SHP77 treated with DMSO at 0.1 percent for 48 hours (cell line): ENCODE results near the gene RAB3IL1.

Experiments
- DNase-seq: peaks from one replicate; lab custom pipeline; 2025; lab: John Stamatoyannopoulos, UW

The RAB3IL1 gene

DNA sequence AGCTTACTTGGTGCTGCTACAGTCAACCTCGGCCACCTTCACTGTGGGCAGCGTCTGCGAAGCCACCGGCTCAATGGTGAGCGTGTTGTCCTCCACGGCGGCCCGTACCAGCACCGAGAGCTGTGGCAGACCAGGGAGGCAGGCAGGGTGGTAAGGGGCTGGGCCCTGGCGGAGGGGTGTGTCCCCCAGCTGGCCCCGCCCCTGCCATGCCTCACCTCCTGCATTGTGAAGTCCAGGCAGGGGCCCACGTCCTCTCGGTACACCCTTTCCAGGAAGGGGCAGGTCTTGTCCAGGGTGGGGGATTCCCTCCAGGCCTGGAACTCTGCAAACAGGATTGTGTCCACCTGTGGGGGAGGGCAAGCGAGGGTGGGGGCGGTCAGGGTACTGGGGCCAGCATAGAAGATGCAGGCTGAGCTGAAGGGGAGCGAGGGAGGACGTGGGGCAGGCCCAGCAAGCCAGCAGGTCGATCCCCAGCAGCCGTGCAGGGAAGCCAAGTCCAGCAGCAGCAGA, 12.8 kb downstream of the RAB3IL1 start:
- DNase-seq: no peak

DNA sequence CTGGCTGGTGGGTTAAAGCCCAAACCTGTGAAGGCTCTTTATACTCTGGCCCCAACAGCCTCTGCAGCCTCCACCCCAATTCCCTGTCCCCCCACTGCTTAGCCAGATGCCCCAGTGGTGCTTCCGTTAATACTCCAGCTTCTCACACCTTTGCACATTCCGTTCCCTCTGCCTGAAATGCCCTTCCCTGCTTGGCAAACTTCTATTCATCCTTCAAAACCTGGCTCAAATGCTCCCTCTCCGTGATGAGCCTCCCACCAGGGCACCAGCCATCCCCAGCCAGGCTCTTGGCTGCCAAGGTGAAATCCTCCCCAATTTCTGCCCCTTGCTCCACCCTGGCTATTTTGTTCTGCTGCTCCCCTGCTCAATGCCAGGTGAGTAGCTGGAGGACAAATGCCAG, 13.5 kb downstream of the RAB3IL1 start:
- DNase-seq: no peak

- DNase-seq: no peak
Measured at GRCh38 chr11:61902313-61902712, 15.1 kb downstream of the RAB3IL1 start.

DNA sequence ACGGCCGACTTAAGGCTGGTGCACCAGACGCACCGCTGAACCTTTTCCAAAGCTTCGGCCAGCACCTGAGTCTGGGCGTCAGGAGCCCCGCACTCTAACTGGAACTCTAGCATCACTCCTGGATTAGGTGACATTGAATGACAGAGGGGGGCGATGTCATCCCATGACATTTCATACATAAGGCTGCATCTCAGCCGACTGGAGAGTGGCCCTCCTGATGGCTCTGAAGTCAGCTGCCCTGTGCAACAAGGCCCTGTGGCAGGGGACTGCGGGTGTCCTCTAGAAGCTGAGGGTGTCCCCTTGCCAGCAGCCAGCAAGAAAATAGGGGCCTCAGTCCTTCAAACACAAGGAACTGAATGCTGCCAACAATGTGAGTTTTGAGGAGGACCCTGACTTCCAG, 16.0 kb downstream of the RAB3IL1 start:
- DNase-seq: no peak

GRCh38 chr11:61900251-61900650, 17.1 kb downstream of the RAB3IL1 start:
- DNase-seq: no peak

- no peak for DNase-seq
Measured at GRCh38 chr11:61899146-61899841, 18.1 kb downstream of the RAB3IL1 start.

- no peak for DNase-seq
Measured at GRCh38 chr11:61898247-61898582, 19.2 kb downstream of the RAB3IL1 start.

DNA sequence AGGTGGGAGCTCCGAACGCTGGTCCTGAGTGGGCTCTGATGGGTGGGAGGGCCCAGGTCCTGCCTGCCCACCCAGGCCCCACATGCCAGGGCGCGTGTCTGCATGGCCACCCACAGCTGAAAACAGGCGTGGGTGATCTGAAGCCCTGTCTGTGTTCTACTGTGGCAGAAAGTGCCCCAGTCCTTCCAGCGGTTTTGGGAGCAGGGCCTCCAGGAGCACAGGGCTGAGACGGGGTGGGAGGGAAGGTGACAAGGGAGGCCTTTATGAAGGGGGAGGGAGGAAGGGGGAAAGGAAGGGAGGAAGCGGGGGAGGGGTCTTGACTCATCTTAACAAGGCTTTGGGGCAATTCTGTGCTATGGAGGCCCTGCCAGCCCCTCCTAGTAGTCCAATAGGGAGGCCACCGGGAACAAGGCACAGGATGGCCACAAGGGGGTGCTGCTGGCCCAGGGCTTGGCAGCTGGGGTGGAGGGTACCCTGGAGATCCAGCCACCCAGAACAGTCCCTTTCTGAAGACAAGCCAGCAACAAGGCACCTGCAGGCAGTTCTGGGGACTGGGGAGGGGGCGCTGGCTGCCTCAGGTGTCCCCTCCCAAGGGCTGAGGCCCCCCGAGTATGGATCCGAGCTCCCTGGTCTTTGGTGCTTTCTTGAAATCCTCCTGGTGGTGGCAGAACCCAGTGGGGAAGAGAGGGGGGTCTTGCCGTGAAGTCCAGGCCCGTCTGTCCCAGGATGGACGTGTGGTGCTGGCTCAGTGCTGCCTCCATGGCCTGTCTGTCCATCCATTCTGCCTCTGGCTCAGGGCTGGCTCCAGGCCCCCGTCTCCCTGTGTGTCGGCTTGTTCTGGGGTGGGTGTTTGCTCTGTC, 19.7 kb downstream of the RAB3IL1 start:
- DNase-seq: peak; percentile 21

DNA sequence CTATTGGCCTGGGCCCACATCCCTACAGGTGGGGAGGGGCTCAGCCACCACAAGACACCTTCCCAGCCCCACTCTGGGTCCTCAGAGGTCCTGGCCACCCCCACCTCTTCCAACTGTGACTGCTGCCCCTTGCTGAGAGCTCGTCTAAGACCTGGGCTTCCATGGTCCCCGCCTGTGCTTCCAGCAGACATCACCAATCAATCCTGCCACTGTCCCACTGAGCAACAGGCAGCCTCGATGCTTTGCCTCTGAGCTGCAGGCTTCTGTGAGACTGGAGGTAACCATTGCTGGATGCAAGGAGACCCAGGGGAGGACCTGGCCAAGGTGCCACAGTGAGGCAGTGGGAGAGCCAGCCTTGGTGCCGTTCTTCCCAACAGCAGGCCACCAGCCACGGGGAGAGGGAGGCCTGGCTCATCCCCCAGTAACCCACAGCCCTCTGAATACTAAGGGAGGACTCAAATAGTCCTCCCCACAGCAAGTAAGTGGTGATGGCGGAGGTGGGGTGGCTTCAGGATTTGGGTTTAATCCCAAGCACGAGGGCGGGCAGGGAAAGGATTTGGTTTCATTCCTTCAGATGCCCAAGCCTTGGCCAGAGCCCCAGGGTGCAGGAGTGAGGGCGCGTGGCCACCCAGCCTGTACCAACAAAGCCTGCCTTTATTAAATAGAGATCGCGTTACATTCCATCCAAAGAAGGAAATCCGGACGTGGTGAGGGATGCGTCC, 20.5 kb downstream of the RAB3IL1 start:
- DNase-seq: no peak

- no peak for DNase-seq
Measured at GRCh38 chr11:61895718-61896059, 21.7 kb downstream of the RAB3IL1 start.

DNA sequence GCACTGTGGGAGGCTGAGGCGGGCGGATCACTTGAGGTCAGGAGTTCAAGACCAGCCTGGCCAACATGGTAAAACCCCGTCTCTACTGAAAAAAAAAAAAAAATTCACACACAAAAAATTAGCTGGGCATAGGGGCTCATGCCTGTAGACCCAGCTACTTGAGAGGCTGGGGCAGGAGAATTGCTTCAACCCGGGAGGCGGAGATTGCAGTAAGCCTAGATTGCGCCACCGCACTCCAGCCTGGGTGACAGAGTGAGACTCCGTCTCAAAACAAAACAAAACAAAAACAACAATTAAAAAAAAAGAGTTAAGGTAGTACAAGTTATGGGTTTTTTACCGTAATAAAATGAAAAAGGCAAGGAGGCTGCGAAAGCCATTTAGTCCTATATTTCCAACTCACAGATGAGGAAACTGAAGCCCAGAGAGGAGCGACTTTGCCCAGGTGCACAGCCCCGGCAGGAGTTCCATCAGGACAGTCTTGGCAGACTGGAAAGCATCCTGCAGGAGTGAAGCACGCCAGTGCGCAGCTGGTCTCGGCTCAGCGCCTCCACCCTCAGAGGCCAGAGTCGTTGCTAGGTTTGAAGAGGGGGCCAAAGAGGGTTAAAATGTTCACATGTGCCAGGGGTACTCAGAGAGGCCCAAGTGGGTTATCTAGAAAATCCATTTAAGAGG, 22.2 kb downstream of the RAB3IL1 start:
- DNase-seq: no peak

- no peak for DNase-seq
Measured at GRCh38 chr11:61893981-61894380, 23.4 kb downstream of the RAB3IL1 start.

- no peak for DNase-seq
Measured at GRCh38 chr11:61892085-61892370, 25.3 kb downstream of the RAB3IL1 start.

- peak; percentile 67 for DNase-seq
Measured at GRCh38 chr11:61891331-61892084, 25.9 kb downstream of the RAB3IL1 start, which contains the start of gene FADS3. Gene FADS3, minus strand, starts transcription at chr11:61891545. Its CDS starts 164 bp downstream, at chr11:61891381.

DNA sequence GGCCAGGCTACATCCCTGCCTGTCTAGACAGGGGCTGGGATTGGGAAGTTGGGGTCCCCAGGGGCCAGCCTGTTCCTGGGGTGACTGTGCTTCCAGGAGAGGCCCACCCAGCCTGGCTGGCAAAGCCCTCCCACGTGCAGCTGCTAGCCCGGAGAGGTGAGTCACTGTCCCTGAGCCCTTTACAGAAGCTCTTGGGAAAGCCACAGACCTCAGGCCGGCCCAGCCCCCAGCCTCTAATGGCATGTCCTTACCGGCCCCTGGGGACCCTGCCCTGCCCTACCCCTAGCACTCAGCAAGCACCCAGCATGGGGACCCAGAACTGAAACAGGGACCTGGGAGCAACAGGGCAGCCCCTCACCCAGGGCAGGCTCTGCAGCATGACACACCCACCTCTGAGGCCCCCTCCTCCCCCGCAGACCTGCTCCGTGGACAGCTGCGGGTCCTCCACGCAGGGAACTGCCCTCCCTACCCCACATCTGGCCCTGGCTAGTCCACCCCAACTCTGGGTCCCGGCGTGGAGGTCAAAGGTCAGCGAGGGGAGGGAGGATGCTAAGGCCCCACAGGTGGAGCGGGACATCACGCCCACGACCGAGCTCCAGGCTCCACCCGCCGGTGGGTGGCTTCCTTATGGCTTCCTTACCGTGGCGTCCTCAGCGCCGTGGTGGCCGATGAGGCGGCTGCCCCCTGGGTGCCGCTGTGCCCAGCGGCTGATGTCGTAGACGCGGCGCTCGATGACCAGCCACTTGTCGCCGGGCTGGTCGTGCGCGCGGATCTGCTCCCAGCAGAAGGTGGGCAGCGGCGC, 26.6 kb downstream of the RAB3IL1 start:
- no peak for DNase-seq

DNA sequence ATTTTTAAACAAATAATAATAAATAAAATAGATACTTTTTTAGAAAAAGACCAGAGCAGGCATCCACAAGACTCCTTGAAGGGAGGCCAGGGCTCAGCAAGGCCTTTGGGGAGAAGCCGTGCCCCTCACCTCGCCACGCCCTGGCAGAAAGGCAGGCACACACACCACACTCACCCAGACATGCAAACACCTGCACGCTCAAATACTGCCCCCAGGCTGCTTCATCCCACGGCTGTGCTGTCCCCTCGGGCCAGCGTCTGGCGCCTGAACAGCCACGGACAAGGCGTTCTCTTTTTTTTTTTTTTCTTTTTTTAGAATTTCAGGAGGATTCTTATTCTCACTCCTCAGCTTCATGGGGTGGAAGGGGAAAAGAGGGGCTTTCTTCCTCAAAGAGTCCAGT, 27.5 kb downstream of the RAB3IL1 start:
- DNase-seq: no peak

DNA sequence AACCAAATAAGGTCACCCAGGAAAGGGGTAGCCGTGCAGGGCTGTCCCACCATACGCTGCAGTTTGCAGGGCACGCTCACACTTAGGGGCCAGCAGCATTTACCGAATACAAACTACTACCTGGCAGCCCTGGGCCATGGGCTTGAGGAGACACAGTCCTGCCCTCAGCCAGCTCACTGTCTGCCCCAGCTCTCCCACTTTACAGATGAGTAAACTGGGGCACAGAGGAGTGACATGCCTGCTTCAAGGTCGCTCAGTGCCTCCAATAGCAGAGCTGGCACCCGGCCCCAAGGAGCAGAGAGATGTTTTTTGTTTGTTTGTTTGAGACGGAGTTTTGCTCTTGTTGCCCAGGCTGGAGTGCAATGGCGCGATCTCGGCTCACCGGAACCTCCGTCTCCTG, 28.8 kb downstream of the RAB3IL1 start:
- no peak for DNase-seq

- no peak for DNase-seq
Measured at GRCh38 chr11:61887839-61888494, 29.4 kb downstream of the RAB3IL1 start.

- no peak for DNase-seq
Measured at GRCh38 chr11:61886643-61887042, 30.7 kb downstream of the RAB3IL1 start.
